Adipocyte (in vitro differentiated cells): ENCODE measurements around the gene HOXD10.

ENCODE experiments used
- DNase-seq: peaks from one replicate; pipeline ENCODE4 v3.0.0-alpha.2; 2015; ENCODE audit warnings: low read depth
- H3K27me3 ChIP-seq: replicated peaks from 2 replicates; pipeline ENCODE4 v1.7.0; 2013; ENCODE audit warnings: mild to moderate bottlenecking, low read length, moderate library complexity; ENCODE audit not compliant: control insufficient read depth, insufficient read depth
- H3K36me3 ChIP-seq: 2 replicates; pipeline ENCODE4 v1.7.0; 2013; ENCODE audit warnings: low read length, mild to moderate bottlenecking, moderate library complexity; ENCODE audit not compliant: control insufficient read depth, insufficient read depth, severe bottlenecking
- H3K4me1 ChIP-seq: 2 replicates; pipeline ENCODE4 v1.7.0; 2013; ENCODE audit warnings: mild to moderate bottlenecking, low read length, moderate library complexity; ENCODE audit not compliant: control insufficient read depth, insufficient read depth
- H3K4me3 ChIP-seq: 2 replicates; pipeline ENCODE4 v1.7.0; 2013; ENCODE audit warnings: mild to moderate bottlenecking, low read length, moderate library complexity
- H3K9ac ChIP-seq: 2 replicates; pipeline ENCODE4 v1.7.0; 2013; ENCODE audit warnings: mild to moderate bottlenecking, low read length, moderate library complexity
- H3K9me3 ChIP-seq: 2 replicates; pipeline ENCODE4 v1.7.0; 2013; ENCODE audit warnings: mild to moderate bottlenecking, low read length, moderate library complexity; ENCODE audit not compliant: control insufficient read depth

HOXD10 gene

GRCh38 chr2:176105730-176106580 is 10.6 kb upstream of the HOXD10 start:
- Histone ChIP-seq H3K36me3 (no peaks in the 10 kb centered on the region), H3K9me3 (peaks cover under 1% of the 10 kb centered on the region), H3K9ac (no peak overlapping the region), H3K4me1 (peaks cover 15% of the 10 kb centered on the region), H3K4me3 (peak overlapping the region; percentile 71), H3K27me3 (peaks cover 67% of the 10 kb centered on the region)
- DNase-seq = no peak

- peaks cover 67% of the 10 kb centered on the region for H3K27me3 ChIP-seq
- no peaks in the 10 kb centered on the region for H3K36me3 ChIP-seq
- H3K4me3 ChIP-seq = peak within 1 kb of the TSS; percentile 71
- no peaks in the 10 kb centered on the region for H3K9me3 ChIP-seq
- H3K4me1 ChIP-seq = peaks cover 15% of the 10 kb centered on the region
- no peak for DNase-seq
- H3K9ac ChIP-seq = no peak within 1 kb of the TSS
These were observed 9.7 kb upstream of the HOXD10 start, which contains the start of gene HOXD11 for GRCh38 chr2:176106581-176107539. HOXD11 (plus strand) TSS chr2:176107280; CDS start chr2:176107356, 76 bp downstream.

GRCh38 chr2:176107731-176108181 is 8.8 kb upstream of the HOXD10 start:
- Histone ChIP-seq H3K27me3 (peaks cover 67% of the 10 kb centered on the region), H3K36me3 (no peaks in the 10 kb centered on the region), H3K4me1 (peaks cover 15% of the 10 kb centered on the region), H3K4me3 (no peak overlapping the region), H3K9ac (no peak overlapping the region), H3K9me3 (no peaks in the 10 kb centered on the region)
- DNase-seq = no peak

- no peak overlapping the region for H3K9ac ChIP-seq
- H3K36me3 ChIP-seq = no peaks in the 10 kb centered on the region
- H3K9me3 ChIP-seq = no peaks in the 10 kb centered on the region
- H3K4me1 ChIP-seq = peaks cover 6% of the 10 kb centered on the region
- peaks cover 69% of the 10 kb centered on the region for H3K27me3 ChIP-seq
- H3K4me3 ChIP-seq = no peak overlapping the region
- DNase-seq = no peak
These were observed 7.2 kb upstream of the HOXD10 start for GRCh38 chr2:176109192-176109901.

DNA sequence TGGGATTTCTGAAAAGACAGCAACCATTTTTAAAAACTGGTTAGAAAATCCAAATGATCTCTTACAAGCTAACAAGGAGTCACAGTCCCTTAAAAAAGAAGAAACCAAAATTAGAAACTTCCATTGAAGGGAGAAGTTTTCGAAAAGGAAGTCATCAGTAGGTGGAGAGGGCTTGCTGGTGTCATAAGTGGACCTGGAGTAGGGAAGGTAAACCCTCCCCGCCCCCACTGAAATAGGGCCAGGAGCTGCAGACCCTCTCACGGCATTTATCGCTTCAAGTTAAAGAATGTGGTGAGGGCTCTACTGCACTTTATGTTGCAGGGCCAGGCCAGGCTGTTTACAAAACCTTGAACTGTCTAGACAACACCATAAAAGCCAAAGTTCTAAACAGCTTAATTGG is 6.6 kb upstream of the HOXD10 start:
- Histone ChIP-seq H3K4me1 (peaks cover under 1% of the 10 kb centered on the region), H3K9me3 (no peaks in the 10 kb centered on the region), H3K4me3 (no peak overlapping the region), H3K36me3 (no peaks in the 10 kb centered on the region), H3K27me3 (peaks cover 74% of the 10 kb centered on the region), H3K9ac (no peak overlapping the region)
- DNase-seq = no peak

- DNase-seq = no peak
- no peaks in the 10 kb centered on the region for H3K9me3 ChIP-seq
- H3K27me3 ChIP-seq = peaks cover 72% of the 10 kb centered on the region
- no peaks in the 10 kb centered on the region for H3K36me3 ChIP-seq
- H3K4me3 ChIP-seq = no peak overlapping the region
- no peaks in the 10 kb centered on the region for H3K4me1 ChIP-seq
- H3K9ac ChIP-seq = no peak overlapping the region
These were observed 5.9 kb upstream of the HOXD10 start for GRCh38 chr2:176110415-176111308.

DNA sequence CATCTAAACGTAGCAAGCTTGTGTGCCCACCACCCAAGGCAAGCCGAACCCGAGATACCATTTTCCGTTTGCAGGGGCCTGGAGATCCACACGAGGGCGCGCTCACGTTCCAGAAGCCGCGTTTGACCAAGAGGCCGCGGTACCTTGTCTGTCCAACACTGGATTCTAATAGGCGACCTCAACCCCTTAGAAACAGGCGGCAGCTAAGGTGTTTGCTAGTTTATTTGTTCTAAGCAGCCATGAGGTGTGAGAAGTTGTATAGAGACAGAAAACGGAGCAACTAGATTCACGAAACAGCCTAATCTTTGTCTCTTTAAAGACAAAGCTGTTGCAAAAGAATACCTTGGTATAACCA is 5.3 kb upstream of the HOXD10 start:
- Histone ChIP-seq H3K9ac (no peak overlapping the region), H3K36me3 (no peaks in the 10 kb centered on the region), H3K27me3 (peaks cover 75% of the 10 kb centered on the region), H3K9me3 (no peaks in the 10 kb centered on the region), H3K4me1 (no peaks in the 10 kb centered on the region), H3K4me3 (no peak overlapping the region)
- peak; percentile 69 for DNase-seq

DNA sequence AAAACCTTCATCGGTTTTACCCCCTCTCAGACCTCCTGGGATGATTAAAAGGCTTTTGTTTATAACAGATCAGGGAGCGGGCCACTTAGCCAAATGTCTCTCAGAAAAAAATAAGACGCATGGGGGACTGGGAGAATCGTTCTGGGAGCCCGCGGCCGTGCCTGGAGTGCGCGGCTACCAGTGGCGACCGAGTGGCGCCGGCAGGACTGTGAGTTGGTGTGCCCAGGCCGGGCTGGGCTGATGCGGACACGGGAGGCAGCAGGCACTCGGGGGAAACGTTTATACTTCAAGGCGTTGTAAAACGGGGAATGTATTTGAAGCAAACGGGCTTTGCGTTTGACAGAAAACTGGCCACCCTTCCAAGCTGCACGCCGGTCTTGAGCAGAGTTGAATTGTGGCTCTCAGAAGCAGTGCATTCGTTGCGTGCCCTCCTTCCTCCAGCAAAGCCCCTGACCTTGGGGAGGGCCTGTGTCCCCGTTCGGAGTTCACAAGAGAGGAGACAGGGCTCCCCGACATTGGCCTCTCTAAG is 4.7 kb upstream of the HOXD10 start:
- DNase-seq = no peak
- H3K9me3 ChIP-seq = peaks cover 3% of the 10 kb centered on the region
- H3K9ac ChIP-seq = no peak overlapping the region
- H3K4me1 ChIP-seq = no peaks in the 10 kb centered on the region
- H3K4me3 ChIP-seq = no peak overlapping the region
- peaks cover 78% of the 10 kb centered on the region for H3K27me3 ChIP-seq
- H3K36me3 ChIP-seq = no peaks in the 10 kb centered on the region

GRCh38 chr2:176112375-176113302 is 3.9 kb upstream of the HOXD10 start:
- DNase-seq = no peak
- Histone ChIP-seq H3K36me3 (no peaks in the 10 kb centered on the region), H3K4me3 (no peak overlapping the region), H3K9me3 (peaks cover 4% of the 10 kb centered on the region), H3K4me1 (peaks cover 5% of the 10 kb centered on the region), H3K9ac (no peak overlapping the region), H3K27me3 (peaks cover 82% of the 10 kb centered on the region)
